Stimulated activated CD8-positive, alpha-beta memory T cell treated with anti-CD3 and anti-CD28 coated beads, Interleukin-7, amount 100 ng/mL, for 24 hours (primary cell): ENCODE measurements around the gene IL7R.
"Not testable (repeated sequence)": the region's sequence is repeated elsewhere in the genome, so short reads cannot be mapped to it uniquely, and the experiment has no call there.

Experiments
- DNase-seq: peaks from one replicate; pipeline ENCODE4 v3.0.0-alpha.2; 2020; ENCODE audit warnings: low read depth

The IL7R gene

GRCh38 chr5:35876454-35876853, 19.8 kb downstream of the IL7R start:
- no peak for DNase-seq

- DNase-seq: no peak
Measured at GRCh38 chr5:35876922-35877321, 20.2 kb downstream of the IL7R start.

GRCh38 chr5:35877655-35878054, 21.0 kb downstream of the IL7R start:
- DNase-seq: no peak

GRCh38 chr5:35878079-35878478, 21.4 kb downstream of the IL7R start:
- DNase-seq: no peak

GRCh38 chr5:35879096-35879495, 22.4 kb downstream of the IL7R start:
- no peak for DNase-seq

- DNase-seq: no peak
Measured at GRCh38 chr5:35879649-35880048, 23.0 kb downstream of the IL7R start.

GRCh38 chr5:35880156-35880555, 23.5 kb downstream of the IL7R start:
- DNase-seq: no peak

GRCh38 chr5:35881758-35882157, 25.1 kb downstream of the IL7R start:
- no peak for DNase-seq

GRCh38 chr5:35884191-35884769, 27.6 kb downstream of the IL7R start:
- no peak for DNase-seq

GRCh38 chr5:35884773-35885172, 28.1 kb downstream of the IL7R start:
- no peak for DNase-seq

GRCh38 chr5:35886381-35886780, 29.7 kb downstream of the IL7R start:
- DNase-seq: no peak

GRCh38 chr5:35887321-35888100, 30.8 kb downstream of the IL7R start:
- DNase-seq: no peak

- DNase-seq: no peak
Measured at GRCh38 chr5:35890021-35891020, 33.6 kb downstream of the IL7R start.

- not testable (repeated sequence) for DNase-seq
Measured at GRCh38 chr5:35892799-35893198, 36.1 kb downstream of the IL7R start.

GRCh38 chr5:35894131-35894530, 37.4 kb downstream of the IL7R start:
- DNase-seq: no peak

- no peak for DNase-seq
Measured at GRCh38 chr5:35898952-35899660, 42.4 kb downstream of the IL7R start.

GRCh38 chr5:35899800-35900199, 43.1 kb downstream of the IL7R start:
- DNase-seq: no peak

- DNase-seq: no peak
Measured at GRCh38 chr5:35900972-35901695, 44.4 kb downstream of the IL7R start.

- DNase-seq: no peak
Measured at GRCh38 chr5:35902046-35902672, 45.5 kb downstream of the IL7R start.

GRCh38 chr5:35903631-35904203, 47.0 kb downstream of the IL7R start:
- no peak for DNase-seq
